Osteoblast (primary cell): ENCODE results near the gene PKN2. TPM values are rescaled to one million over a fixed set of nuclear protein-coding genes. Genes with fewer than 3 reads are reported as not detected.

Experiments
- DNase-seq: peaks from one replicate; pipeline ENCODE4 v3.0.0; 2011; ENCODE audit warnings: low spot score, mixed read lengths; ENCODE audit not compliant: insufficient read length; ENCODE audit errors: missing footprints
- H2AFZ ChIP-seq: 2 replicates; pipeline ENCODE4 v1.6.0; 2011; ENCODE audit warnings: mild to moderate bottlenecking, low read length
- H3K27ac ChIP-seq: 2 replicates; pipeline ENCODE4 v1.5.1; 2011; ENCODE audit warnings: mild to moderate bottlenecking, low read depth, low read length, moderate library complexity
- H3K27me3 ChIP-seq: 2 replicates; pipeline ENCODE4 v1.6.0; 2012; ENCODE audit warnings: mild to moderate bottlenecking, control low read depth, inconsistent platforms, low read length, moderate library complexity; ENCODE audit not compliant: insufficient read depth
- H3K36me3 ChIP-seq: 2 replicates; pipeline ENCODE4 v1.5.1; 2011; ENCODE audit warnings: mild to moderate bottlenecking, low read length, control low read depth, moderate library complexity; ENCODE audit not compliant: insufficient read depth
- H3K4me1 ChIP-seq: 2 replicates; pipeline ENCODE4 v1.5.1; 2011; ENCODE audit warnings: mild to moderate bottlenecking, low read length, control low read depth, moderate library complexity; ENCODE audit not compliant: insufficient read depth
- H3K4me2 ChIP-seq: 2 replicates; pipeline ENCODE4 v1.6.0; 2011; ENCODE audit warnings: mild to moderate bottlenecking, low read length; ENCODE audit not compliant: insufficient read depth
- H3K4me3 ChIP-seq: fragments of 200-600 bp; sonication (generic); 3 replicates; pipeline ENCODE4 v1.5.1; 2012; ENCODE audit warnings: mild to moderate bottlenecking, low read length, inconsistent platforms; ENCODE audit not compliant: insufficient read depth
- H3K79me2 ChIP-seq: 2 replicates; pipeline ENCODE4 v1.6.0; 2012; ENCODE audit warnings: mild to moderate bottlenecking, low read length, control low read depth, inconsistent platforms; ENCODE audit not compliant: insufficient read depth
- H3K9me3 ChIP-seq: 2 replicates; pipeline ENCODE4 v1.5.1; 2011; ENCODE audit warnings: low read depth, low read length, control low read depth
- H4K20me1 ChIP-seq: 2 replicates; pipeline ENCODE4 v1.6.0; 2012; ENCODE audit warnings: mild to moderate bottlenecking, low read length, control low read depth; ENCODE audit not compliant: insufficient read depth
- total RNA-seq: library from RNA; depleted of rRNA; stranded (reverse); fragments of >200 nt; gene quantifications from 2 replicates; pipeline ENCODE4 v1.2.3, GENCODE V29; 2012
- TF ChIP-seq, protein P1 (sequence below): IDR thresholded peaks from 2 replicates; pipeline ENCODE4 v1.5.1; 2011; ENCODE audit warnings: mild to moderate bottlenecking, low read depth, low read length, moderate library complexity; ENCODE audit errors: extremely low read depth

The PKN2 gene
- total RNA-seq, 1 donor, result 43.4 TPM

DNA sequence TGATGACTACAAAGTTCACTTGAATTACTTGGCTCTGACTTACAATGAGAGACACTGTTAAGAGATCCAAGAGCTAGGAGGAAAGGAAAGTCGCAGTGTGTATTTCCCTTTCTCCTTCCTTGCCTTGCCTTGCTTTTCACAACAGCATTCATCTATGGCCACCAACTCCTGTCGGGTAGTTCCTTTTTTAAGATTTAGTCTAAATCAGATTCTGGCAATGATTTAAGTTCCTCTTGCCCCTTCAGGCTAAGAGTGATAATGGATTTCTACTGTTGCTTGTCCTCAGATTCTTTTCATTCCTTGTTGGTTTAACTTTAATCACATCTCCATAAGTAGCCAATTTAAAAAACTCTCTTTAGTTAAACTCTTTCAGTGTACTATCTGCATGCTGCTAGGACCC, 115.4 kb downstream of the PKN2 start:
- Histone ChIP-seq H4K20me1 (no peaks in the 10 kb centered on the region), H3K27me3 (no peaks in the 10 kb centered on the region), H3K4me3 (no peak overlapping the region), H2AFZ (no peak overlapping the region), H3K4me2 (no peak overlapping the region), H3K27ac (no peak overlapping the region), H3K4me1 (peaks cover 17% of the 10 kb centered on the region), H3K36me3 (peaks cover 11% of the 10 kb centered on the region), H3K9me3 (no peaks in the 10 kb centered on the region), H3K79me2 (no peaks in the 10 kb centered on the region)
- no peak for DNase-seq
- TF ChIP-seq, protein P1, sequence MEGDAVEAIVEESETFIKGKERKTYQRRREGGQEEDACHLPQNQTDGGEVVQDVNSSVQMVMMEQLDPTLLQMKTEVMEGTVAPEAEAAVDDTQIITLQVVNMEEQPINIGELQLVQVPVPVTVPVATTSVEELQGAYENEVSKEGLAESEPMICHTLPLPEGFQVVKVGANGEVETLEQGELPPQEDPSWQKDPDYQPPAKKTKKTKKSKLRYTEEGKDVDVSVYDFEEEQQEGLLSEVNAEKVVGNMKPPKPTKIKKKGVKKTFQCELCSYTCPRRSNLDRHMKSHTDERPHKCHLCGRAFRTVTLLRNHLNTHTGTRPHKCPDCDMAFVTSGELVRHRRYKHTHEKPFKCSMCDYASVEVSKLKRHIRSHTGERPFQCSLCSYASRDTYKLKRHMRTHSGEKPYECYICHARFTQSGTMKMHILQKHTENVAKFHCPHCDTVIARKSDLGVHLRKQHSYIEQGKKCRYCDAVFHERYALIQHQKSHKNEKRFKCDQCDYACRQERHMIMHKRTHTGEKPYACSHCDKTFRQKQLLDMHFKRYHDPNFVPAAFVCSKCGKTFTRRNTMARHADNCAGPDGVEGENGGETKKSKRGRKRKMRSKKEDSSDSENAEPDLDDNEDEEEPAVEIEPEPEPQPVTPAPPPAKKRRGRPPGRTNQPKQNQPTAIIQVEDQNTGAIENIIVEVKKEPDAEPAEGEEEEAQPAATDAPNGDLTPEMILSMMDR, result no peak

DNA sequence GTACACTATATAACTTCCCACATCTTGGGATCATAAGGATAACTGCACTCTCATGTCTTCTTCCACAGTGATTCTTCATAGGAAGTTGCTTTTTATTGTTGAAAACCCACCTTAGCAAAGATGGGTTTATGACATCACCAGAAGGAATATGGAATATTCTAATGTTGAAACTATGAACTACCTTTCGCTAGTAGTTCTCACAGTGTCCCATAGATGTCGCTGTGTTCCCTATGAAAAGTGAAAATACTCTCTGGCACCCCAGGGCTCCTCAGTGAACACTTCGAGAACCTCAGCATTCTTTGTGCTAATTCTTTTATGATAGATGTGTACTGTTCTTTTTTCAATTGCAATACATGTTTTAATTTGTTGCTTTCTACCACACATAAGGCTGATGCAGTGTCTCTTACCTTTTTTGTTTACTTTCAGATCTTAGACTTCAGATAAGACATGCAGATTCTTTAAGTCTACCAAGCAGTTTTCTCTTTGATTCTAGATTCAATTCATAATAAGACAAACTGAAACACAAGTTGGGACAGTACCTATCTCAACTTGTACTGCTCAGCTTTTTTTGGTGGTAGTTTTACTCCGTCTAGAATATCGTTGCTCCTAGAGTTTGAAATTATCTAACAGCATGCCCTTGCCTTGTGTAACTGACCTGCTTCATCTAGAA, 116.4 kb downstream of the PKN2 start:
- no peak overlapping the region for H3K4me2 ChIP-seq
- no peaks in the 10 kb centered on the region for H3K79me2 ChIP-seq
- no peaks in the 10 kb centered on the region for H3K9me3 ChIP-seq
- H3K4me1 ChIP-seq, result peaks cover 17% of the 10 kb centered on the region
- no peak overlapping the region for H3K27ac ChIP-seq
- no peak overlapping the region for H2AFZ ChIP-seq
- DNase-seq, result peak; percentile 41
- H3K27me3 ChIP-seq, result no peaks in the 10 kb centered on the region
- H3K4me3 ChIP-seq, result no peak overlapping the region
- H3K36me3 ChIP-seq, result peaks cover 15% of the 10 kb centered on the region
- H4K20me1 ChIP-seq, result no peaks in the 10 kb centered on the region
- TF ChIP-seq, protein P1, result peak; percentile 81

- TF ChIP-seq, protein P1, result no peak
- Histone ChIP-seq H3K27me3 (no peaks in the 10 kb centered on the region), H3K27ac (peak overlapping the region; percentile 66), H3K36me3 (peaks cover 27% of the 10 kb centered on the region), H3K79me2 (no peaks in the 10 kb centered on the region), H4K20me1 (no peaks in the 10 kb centered on the region), H3K4me2 (no peak overlapping the region), H3K4me1 (peaks cover 17% of the 10 kb centered on the region), H2AFZ (no peak overlapping the region), H3K4me3 (no peak overlapping the region), H3K9me3 (no peaks in the 10 kb centered on the region)
- DNase-seq, result no peak
Measured at GRCh38 chr1:88801575-88802208, 117.6 kb downstream of the PKN2 start.

- Histone ChIP-seq H3K79me2 (no peaks in the 10 kb centered on the region), H4K20me1 (no peaks in the 10 kb centered on the region), H2AFZ (no peak overlapping the region), H3K36me3 (peaks cover 34% of the 10 kb centered on the region), H3K9me3 (no peaks in the 10 kb centered on the region), H3K4me1 (peaks cover 17% of the 10 kb centered on the region), H3K4me3 (no peak overlapping the region), H3K4me2 (peak overlapping the region; percentile 9), H3K27me3 (no peaks in the 10 kb centered on the region), H3K27ac (peak overlapping the region; percentile 66)
- TF ChIP-seq, protein P1, result no peak
- no peak for DNase-seq
Measured at GRCh38 chr1:88802404-88802803, 118.3 kb downstream of the PKN2 start.
